NCI-H748 treated with DMSO at 0.1 percent for 48 hours (cell line): ENCODE data around the gene CT45A7.
"Not testable (repeated sequence)": the region's sequence is repeated elsewhere in the genome, so short reads cannot be mapped to it uniquely, and the experiment has no call there.

Source experiments
- DNase-seq: peaks from one replicate; lab custom pipeline; 2025; lab: John Stamatoyannopoulos, UW

Gene CT45A7

DNA sequence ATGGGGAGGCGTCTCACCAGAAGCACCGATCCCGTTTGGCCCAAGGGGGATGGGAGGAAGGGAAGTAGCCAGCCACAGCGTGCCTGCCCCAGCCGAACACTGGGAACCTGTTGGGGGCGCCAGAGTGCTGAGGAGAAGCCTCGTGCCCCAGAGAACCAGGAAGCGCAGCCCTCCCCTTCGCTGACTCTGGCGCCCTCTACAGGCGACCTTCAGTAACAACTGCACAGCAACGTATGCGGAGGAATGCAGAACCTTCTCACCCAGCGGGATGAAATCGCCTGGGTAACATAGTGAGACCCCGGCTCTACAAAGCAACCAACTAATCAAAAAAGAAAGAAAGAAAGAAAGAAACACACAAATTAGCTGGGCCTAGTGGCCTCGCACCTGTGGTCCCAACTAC, at the start of gene CT45A7:
Gene CT45A7 (minus strand): TSS at position 101 of the 400 bp plus-strand sequence. CDS start 3,747 bp downstream, outside the sequence.
- DNase-seq, result not testable (repeated sequence)

- DNase-seq, result not testable (repeated sequence)
Observed at GRCh38 chrX:135882741-135883140, 45.7 kb upstream of the CT45A7 start.

- DNase-seq, result not testable (repeated sequence)
Observed at GRCh38 chrX:135871712-135872111, 34.6 kb upstream of the CT45A7 start, which contains the start of gene CT45A9. CT45A9 (minus strand) TSS chrX:135871812; CDS start chrX:135868061, 3,751 bp downstream.

DNA sequence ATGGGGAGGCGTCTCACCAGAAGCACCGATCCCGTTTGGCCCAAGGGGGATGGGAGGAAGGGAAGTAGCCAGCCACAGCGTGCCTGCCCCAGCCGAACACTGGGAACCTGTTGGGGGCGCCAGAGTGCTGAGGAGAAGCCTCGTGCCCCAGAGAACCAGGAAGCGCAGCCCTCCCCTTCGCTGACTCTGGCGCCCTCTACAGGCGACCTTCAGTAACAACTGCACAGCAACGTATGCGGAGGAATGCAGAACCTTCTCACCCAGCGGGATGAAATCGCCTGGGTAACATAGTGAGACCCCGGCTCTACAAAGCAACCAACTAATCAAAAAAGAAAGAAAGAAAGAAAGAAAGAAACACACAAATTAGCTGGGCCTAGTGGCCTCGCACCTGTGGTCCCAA, 17.4 kb upstream of the CT45A7 start, which contains the start of gene CT45A8:
Gene CT45A8 (minus strand): TSS at position 101 of the 400 bp plus-strand sequence. CDS start 3,755 bp downstream, outside the sequence.
- DNase-seq, result not testable (repeated sequence)

DNA sequence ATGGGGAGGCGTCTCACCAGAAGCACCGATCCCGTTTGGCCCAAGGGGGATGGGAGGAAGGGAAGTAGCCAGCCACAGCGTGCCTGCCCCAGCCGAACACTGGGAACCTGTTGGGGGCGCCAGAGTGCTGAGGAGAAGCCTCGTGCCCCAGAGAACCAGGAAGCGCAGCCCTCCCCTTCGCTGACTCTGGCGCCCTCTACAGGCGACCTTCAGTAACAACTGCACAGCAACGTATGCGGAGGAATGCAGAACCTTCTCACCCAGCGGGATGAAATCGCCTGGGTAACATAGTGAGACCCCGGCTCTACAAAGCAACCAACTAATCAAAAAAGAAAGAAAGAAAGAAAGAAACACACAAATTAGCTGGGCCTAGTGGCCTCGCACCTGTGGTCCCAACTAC, 17.2 kb downstream of the CT45A7 start, which contains the start of gene CT45A2:
Gene CT45A2 (minus strand): TSS at position 101 of the 400 bp plus-strand sequence. CDS start 3,747 bp downstream, outside the sequence.
- not testable (repeated sequence) for DNase-seq

GRCh38 chrX:135802687-135803086, 34.4 kb downstream of the CT45A7 start, which contains the start of gene CT45A6:
CT45A6 (minus strand) TSS chrX:135802787; CDS start chrX:135798993, 3,794 bp downstream.
- DNase-seq, result not testable (repeated sequence)

GRCh38 chrX:135785403-135785802, 51.7 kb downstream of the CT45A7 start, which contains the start of gene CT45A5:
CT45A5 (minus strand) TSS chrX:135785503; CDS start chrX:135781729, 3,774 bp downstream.
- DNase-seq, result not testable (repeated sequence)
